Activated CD8-positive, alpha-beta T cell treated with anti-CD3 and anti-CD28 coated beads for 36 hours (primary cell): ENCODE data around the gene SLC30A10. TPM values are rescaled to one million over a fixed set of nuclear protein-coding genes. Genes with fewer than 3 reads are reported as not detected.

Experiments used
- ATAC-seq: fragments of 200-7000 bp; cut with Tn5 transposase; one replicate; pipeline ENCODE4 v1.10.0; 2021; ENCODE audit warnings: mild to moderate bottlenecking, moderate library complexity
- CTCF ChIA-PET: fragments of 350-600 bp; sonication (Branson Sonifier 250); formaldehyde crosslinking; loops from one replicate; lab custom pipeline; 2021; ENCODE audit warnings: antibody characterized with exemption; lab: Charles Lee
- POLR2A ChIA-PET: fragments of 350-600 bp; sonication (Branson Sonifier 250); formaldehyde crosslinking; loops from one replicate; lab custom pipeline; 2021; ENCODE audit warnings: antibody characterized with exemption; lab: Charles Lee
- DNase-seq: peaks from one replicate; pipeline ENCODE4 v3.0.0-alpha.2; 2020
- H3K27ac Mint-ChIP-seq: one replicate; pipeline ENCODE4 v1.8.0; 2021; ENCODE audit warnings: mild to moderate bottlenecking, mixed read lengths
- H3K27me3 Mint-ChIP-seq: one replicate; pipeline ENCODE4 v1.8.0; 2021; ENCODE audit warnings: mixed read lengths
- H3K36me3 Mint-ChIP-seq: one replicate; pipeline ENCODE4 v1.8.0; 2021; ENCODE audit warnings: low read depth, mixed read lengths
- H3K4me1 Mint-ChIP-seq: one replicate; pipeline ENCODE4 v1.8.0; 2021; ENCODE audit warnings: low read depth, mixed read lengths
- H3K4me3 Mint-ChIP-seq: one replicate; pipeline ENCODE4 v1.8.0; 2021; ENCODE audit warnings: mild to moderate bottlenecking, moderate library complexity, mixed read lengths
- H3K9me3 Mint-ChIP-seq: one replicate; pipeline ENCODE4 v1.8.0; 2021; ENCODE audit warnings: mixed read lengths
- intact Hi-C: fragments of 100-400 bp; cut with micrococcal nuclease; formaldehyde crosslinking; loops from one replicate; pipeline ENCODE4 v1.10.0; 2022
- total RNA-seq, 2 experiments: library from RNA; stranded (reverse); gene quantifications; one replicate each; pipeline ENCODE4 v1.2.3, GENCODE V29; 2021
- TF ChIP-seq, protein P1 (sequence below): fragments of 200-600 bp; IDR thresholded peaks from one replicate; pipeline ENCODE4 v1.8.0; 2022; ENCODE audit warnings: antibody characterized with exemption, mild to moderate bottlenecking

The SLC30A10 gene
- total RNA-seq, 2 experiments from 2014 or later = not detected

DNA sequence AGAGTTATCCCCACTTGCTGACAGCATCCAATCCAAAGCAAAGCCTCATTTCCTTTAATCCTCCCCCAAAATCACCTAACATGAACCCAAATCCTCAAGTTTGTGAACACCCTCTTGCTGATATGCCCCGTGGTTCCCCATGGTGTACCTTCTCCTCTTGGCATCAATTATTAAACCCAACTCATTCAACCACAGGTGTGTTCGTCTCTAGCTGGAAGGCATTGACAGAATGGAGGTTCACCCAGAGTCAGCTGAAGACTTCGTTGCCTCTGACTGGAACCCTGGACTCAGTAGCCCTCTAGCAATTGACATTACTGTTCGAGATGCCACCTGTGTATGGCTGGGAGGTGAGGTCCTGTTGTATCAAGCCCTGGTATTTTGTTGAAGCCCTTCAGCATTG is 22.8 kb downstream of the SLC30A10 start:
- ChIA-PET POLR2A (no interaction called here), CTCF (no interaction called here)
- ATAC-seq (no peak), DNase-seq (no peak)
- Mint-ChIP-seq H3K36me3 (no peaks in the 10 kb centered on the region), H3K4me1 (no peaks in the 10 kb centered on the region), H3K4me3 (no peak overlapping the region), H3K9me3 (no peaks in the 10 kb centered on the region), H3K27me3 (peaks cover 7% of the 10 kb centered on the region), H3K27ac (no peak overlapping the region)
- intact Hi-C loops = no loop called here
- TF ChIP-seq, protein P1, sequence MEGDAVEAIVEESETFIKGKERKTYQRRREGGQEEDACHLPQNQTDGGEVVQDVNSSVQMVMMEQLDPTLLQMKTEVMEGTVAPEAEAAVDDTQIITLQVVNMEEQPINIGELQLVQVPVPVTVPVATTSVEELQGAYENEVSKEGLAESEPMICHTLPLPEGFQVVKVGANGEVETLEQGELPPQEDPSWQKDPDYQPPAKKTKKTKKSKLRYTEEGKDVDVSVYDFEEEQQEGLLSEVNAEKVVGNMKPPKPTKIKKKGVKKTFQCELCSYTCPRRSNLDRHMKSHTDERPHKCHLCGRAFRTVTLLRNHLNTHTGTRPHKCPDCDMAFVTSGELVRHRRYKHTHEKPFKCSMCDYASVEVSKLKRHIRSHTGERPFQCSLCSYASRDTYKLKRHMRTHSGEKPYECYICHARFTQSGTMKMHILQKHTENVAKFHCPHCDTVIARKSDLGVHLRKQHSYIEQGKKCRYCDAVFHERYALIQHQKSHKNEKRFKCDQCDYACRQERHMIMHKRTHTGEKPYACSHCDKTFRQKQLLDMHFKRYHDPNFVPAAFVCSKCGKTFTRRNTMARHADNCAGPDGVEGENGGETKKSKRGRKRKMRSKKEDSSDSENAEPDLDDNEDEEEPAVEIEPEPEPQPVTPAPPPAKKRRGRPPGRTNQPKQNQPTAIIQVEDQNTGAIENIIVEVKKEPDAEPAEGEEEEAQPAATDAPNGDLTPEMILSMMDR = no peak

DNA sequence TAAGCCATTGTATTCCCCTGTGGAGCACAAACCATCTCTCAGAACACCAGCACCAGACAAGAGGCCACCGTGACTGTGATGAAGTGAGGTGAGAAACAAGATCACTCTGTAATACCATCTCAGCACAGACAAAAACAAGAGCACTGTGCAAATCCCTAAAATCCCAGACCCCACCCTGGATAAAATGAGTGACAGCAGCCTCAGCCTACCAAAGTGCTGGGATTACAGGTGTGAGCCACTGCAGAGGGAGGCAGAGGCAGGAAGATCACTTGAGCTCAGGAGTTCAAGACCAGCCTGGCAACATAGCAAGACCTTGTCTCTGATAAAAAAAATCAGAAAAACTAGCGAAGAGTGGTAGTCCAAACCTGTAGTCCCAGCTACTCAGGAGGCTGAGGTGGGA is 23.4 kb downstream of the SLC30A10 start:
- CTCF ChIA-PET = no interaction called here
- H3K36me3 Mint-ChIP-seq = no peaks in the 10 kb centered on the region

DNA sequence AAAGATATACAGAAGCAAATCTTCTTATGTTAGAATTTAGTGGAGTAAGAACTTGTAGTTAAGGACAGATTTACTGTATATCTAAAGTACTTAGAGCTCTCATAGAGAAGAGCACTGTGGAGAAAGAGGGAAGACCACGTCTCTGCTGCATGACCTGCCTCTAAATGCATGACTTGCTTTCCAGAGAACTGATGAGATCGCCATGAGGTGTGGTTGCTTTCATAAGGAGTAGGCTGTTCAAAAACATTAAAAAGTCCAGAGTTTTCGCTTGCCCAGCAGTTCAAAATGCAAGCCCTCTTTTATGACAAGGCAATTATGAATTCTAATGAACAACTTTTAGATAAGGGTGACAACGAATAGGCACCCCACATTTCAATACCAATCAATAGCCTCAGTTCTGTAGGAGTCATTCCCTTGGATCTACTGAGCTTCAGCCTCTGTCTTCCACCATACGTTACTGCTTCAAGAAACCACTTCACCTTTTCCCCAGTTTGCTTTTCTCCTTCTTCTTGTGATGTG is 24.9 kb downstream of the SLC30A10 start:
- H3K27ac Mint-ChIP-seq = no peak overlapping the region
- TF ChIP-seq, protein P1 = no peak
- ChIA-PET CTCF (no interaction called here), POLR2A (no interaction called here)
- H3K36me3 Mint-ChIP-seq = no peaks in the 10 kb centered on the region
- no peaks in the 10 kb centered on the region for H3K9me3 Mint-ChIP-seq
- no peak overlapping the region for H3K4me3 Mint-ChIP-seq
- intact Hi-C loops = no loop called here
- no peaks in the 10 kb centered on the region for H3K4me1 Mint-ChIP-seq
- peaks cover 7% of the 10 kb centered on the region for H3K27me3 Mint-ChIP-seq
- no peak for ATAC-seq
- DNase-seq = no peak

More for the DNA sequence above, 23.4 kb downstream of the SLC30A10 start:
- H3K27ac Mint-ChIP-seq = no peak overlapping the region
- H3K4me1 Mint-ChIP-seq = no peaks in the 10 kb centered on the region
- intact Hi-C loops = no loop called here
- DNase-seq = no peak
- no peaks in the 10 kb centered on the region for H3K9me3 Mint-ChIP-seq
- TF ChIP-seq, protein P1 = no peak
- POLR2A ChIA-PET = no interaction called here
- H3K27me3 Mint-ChIP-seq = peaks cover 7% of the 10 kb centered on the region
- no peak for ATAC-seq
- no peak overlapping the region for H3K4me3 Mint-ChIP-seq

DNA sequence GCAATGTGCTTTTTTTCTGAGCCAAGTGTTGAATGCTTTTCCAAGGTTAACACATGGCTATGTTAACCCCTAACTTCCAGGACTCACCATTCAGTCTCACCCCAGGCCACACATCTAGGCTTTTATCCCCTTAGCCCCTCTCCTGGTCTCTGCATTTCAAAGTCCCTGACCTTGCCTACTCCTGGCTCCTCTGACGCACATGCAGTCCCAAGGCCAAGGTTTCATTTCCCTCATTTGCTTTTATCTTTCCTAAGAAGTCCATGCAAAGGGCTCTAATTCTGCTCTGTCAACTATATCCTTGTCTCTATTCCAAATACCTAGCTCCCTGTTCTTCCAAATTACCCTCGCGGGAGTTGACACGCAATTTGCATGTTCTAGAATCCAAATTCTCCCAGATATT is 25.4 kb downstream of the SLC30A10 start:
- ATAC-seq (no peak), DNase-seq (no peak)
- POLR2A ChIA-PET = no interaction called here
- CTCF ChIA-PET = no interaction called here
- Mint-ChIP-seq H3K27ac (no peak overlapping the region), H3K4me1 (no peaks in the 10 kb centered on the region), H3K27me3 (peaks cover 9% of the 10 kb centered on the region), H3K36me3 (no peaks in the 10 kb centered on the region), H3K4me3 (no peak overlapping the region), H3K9me3 (no peaks in the 10 kb centered on the region)
- intact Hi-C loops = no loop called here
- TF ChIP-seq, protein P1 = no peak

DNA sequence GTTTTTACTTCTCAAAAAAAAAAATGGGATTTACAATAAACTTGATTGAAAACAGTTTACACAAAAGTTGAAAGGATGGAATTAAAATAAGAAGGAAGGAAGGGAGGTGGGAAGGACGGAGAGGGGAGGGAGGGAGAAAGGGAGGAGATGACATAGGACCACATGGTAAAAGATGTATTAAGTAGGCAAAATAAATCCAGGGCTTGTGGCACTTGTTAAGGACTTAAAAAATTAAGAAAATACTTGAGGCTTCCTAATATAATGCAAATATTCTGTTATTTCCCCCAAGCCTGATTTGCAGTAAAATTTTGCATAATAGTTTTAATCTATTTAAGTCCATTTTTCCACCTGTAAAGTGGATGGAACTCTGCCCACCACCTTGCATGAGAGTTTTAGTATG is 27.5 kb downstream of the SLC30A10 start:
- DNase-seq (no peak), ATAC-seq (no peak)
- ChIA-PET POLR2A (no interaction called here), CTCF (no interaction called here)
- Mint-ChIP-seq H3K4me3 (no peak overlapping the region), H3K4me1 (no peaks in the 10 kb centered on the region), H3K27ac (no peak overlapping the region), H3K27me3 (peaks cover 5% of the 10 kb centered on the region), H3K9me3 (no peaks in the 10 kb centered on the region), H3K36me3 (no peaks in the 10 kb centered on the region)
- intact Hi-C loops = no loop called here
- TF ChIP-seq, protein P1 = no peak
